Right lobe of liver (tissue), 4 donors: ENCODE data around the gene DHRS9.
A peak's percentile ranks its signal among the peaks of the same experiment; 100 is the strongest.

Source experiments
- CTCF ChIP-seq, 4 donors: fragments of 200-600 bp in 3 of 4; fragments of 450-650 bp in 1 of 4; IDR thresholded peaks; one replicate each; pipeline versions ENCODE4 v1.5.1 to v1.8.0; 2016 to 2022; ENCODE audit warnings: antibody characterized with exemption in 4 of 4, mild to moderate bottlenecking in 2 of 4
- POLR2A ChIP-seq: fragments of 450-650 bp; IDR thresholded peaks from one replicate; pipeline ENCODE4 v1.6.1; 2017; ENCODE audit warnings: antibody characterized with exemption, mild to moderate bottlenecking
- donor health status: DM: no; HTN: no; CAD: no.
- donor health status: DM: no; HTN: no; CAD: no.
- donor health status: DM: no; HTN: yes; CAD: no.

- TF ChIP-seq CTCF (IDR thresholded peaks at IDR 0.05) (peak; percentile 85 to 92 (median 89)), POLR2A (no peak)
Observed at GRCh38 chr2:169109502-169110409, 40.4 kb downstream of the DHRS9 start.
